NCI-H146 treated with DMSO at 0.1 percent for 48 hours (cell line): ENCODE data around the gene SAMD5.

Experiments used
- DNase-seq: peaks from one replicate; lab custom pipeline; 2025; ENCODE audit not compliant: unreplicated experiment; lab: John Stamatoyannopoulos, UW

The SAMD5 gene

GRCh38 chr6:147508042-147508865 lies at the start of gene SAMD5:
TSS of gene SAMD5 (plus strand) at chr6:147508690. CDS start at chr6:147508929, 239 bp downstream.
- peak; percentile 75 for DNase-seq

- no peak for DNase-seq
These were observed 48.7 kb upstream of the SAMD5 start for GRCh38 chr6:147459780-147460179.

- peak; percentile 31 for DNase-seq
These were observed 44.8 kb upstream of the SAMD5 start for GRCh38 chr6:147463651-147464050.

GRCh38 chr6:147467428-147467827 lies 41.1 kb upstream of the SAMD5 start:
- no peak for DNase-seq

- DNase-seq: no peak
These were observed 40.6 kb upstream of the SAMD5 start for GRCh38 chr6:147467886-147468285.

- no peak for DNase-seq
These were observed 39.9 kb upstream of the SAMD5 start for GRCh38 chr6:147468634-147469033.

GRCh38 chr6:147479857-147480256 lies 28.6 kb upstream of the SAMD5 start:
- no peak for DNase-seq

GRCh38 chr6:147486683-147487082 lies 21.8 kb upstream of the SAMD5 start:
- no peak for DNase-seq

- no peak for DNase-seq
These were observed 11.0 kb upstream of the SAMD5 start for GRCh38 chr6:147497472-147497871.

- DNase-seq: peak; percentile 41
These were observed 4.9 kb upstream of the SAMD5 start for GRCh38 chr6:147503587-147503986.

GRCh38 chr6:147504848-147505247 lies 3.6 kb upstream of the SAMD5 start:
- no peak for DNase-seq

- peak; percentile 83 for DNase-seq
These were observed 1.8 kb upstream of the SAMD5 start for GRCh38 chr6:147506704-147507114.

GRCh38 chr6:147507162-147508041 lies 1.1 kb upstream of the SAMD5 start:
- peak; percentile 76 for DNase-seq

GRCh38 chr6:147508866-147509608 lies 547 bp downstream of the SAMD5 start:
- DNase-seq: peak; percentile 71

- peak; percentile 27 for DNase-seq
These were observed 1.4 kb downstream of the SAMD5 start for GRCh38 chr6:147509891-147510290.

GRCh38 chr6:147510929-147511590 lies 2.6 kb downstream of the SAMD5 start:
- no peak for DNase-seq

- no peak for DNase-seq
These were observed 6.3 kb downstream of the SAMD5 start for GRCh38 chr6:147514831-147515230.

- DNase-seq: no peak
These were observed 6.8 kb downstream of the SAMD5 start for GRCh38 chr6:147515327-147515726.

- DNase-seq: no peak
These were observed 14.1 kb downstream of the SAMD5 start for GRCh38 chr6:147522597-147522996.

GRCh38 chr6:147525519-147526209 lies 17.2 kb downstream of the SAMD5 start:
- DNase-seq: no peak
